ENCODE data around the gene KIF5C. TPM values are rescaled to one million over a fixed set of nuclear protein-coding genes. Genes with fewer than 3 reads are reported as not detected.

The KIF5C gene
- total RNA-seq, 1 experiment from 2014 or later = 1.5 TPM

- no peak overlapping the region for H3K4me3 Mint-ChIP-seq (ENCODE audit: unreplicated experiment)
- H3K4me1 Mint-ChIP-seq (ENCODE audit: low read depth, unreplicated experiment) = no peaks in the 10 kb centered on the region
- Histone ChIP-seq H3K9me3 (no peaks in the 10 kb centered on the region), H3K36me3 (ENCODE audit: control insufficient read depth, insufficient read depth, low read length) (no peaks in the 10 kb centered on the region), H3K4me3 (ENCODE audit: low read depth, low read length) (no peak overlapping the region), H3K27me3 (replicated peaks; ENCODE audit: control insufficient read depth, insufficient read depth, low read length) (no peaks in the 10 kb centered on the region), H3K4me1 (no peaks in the 10 kb centered on the region)
- H3K27me3 Mint-ChIP-seq (ENCODE audit: insufficient read depth, unreplicated experiment) = no peaks in the 10 kb centered on the region
- TF ChIP-seq CTCF (IDR thresholded peaks at IDR 0.05; ENCODE audit: insufficient read depth in 1 of 2, low read depth in 1 of 2, low read length in 1 of 2, severe bottlenecking in 1 of 2, unreplicated experiment in 1 of 2) = no peak
- ChIA-PET CTCF (no interaction called here), POLR2A (no interaction called here)
- H3K9me3 Mint-ChIP-seq (ENCODE audit: unreplicated experiment) = no peaks in the 10 kb centered on the region
- H3K36me3 Mint-ChIP-seq (ENCODE audit: insufficient read depth, unreplicated experiment) = no peaks in the 10 kb centered on the region
- no peak for DNase-seq
- H3K27ac Mint-ChIP-seq (ENCODE audit: unreplicated experiment) = no peak overlapping the region
- intact Hi-C loops (cut with micrococcal nuclease; ENCODE audit: unreplicated experiment) = no loop called here
- BruUV-seq (replicated peaks) = no TSS peak
These were observed 130.5 kb downstream of the KIF5C start for GRCh38 chr2:149005471-149006077.

- no peak overlapping the region for H3K4me3 ChIP-seq (ENCODE audit: low read depth, low read length)
- Mint-ChIP-seq H3K9me3 (ENCODE audit: unreplicated experiment) (no peaks in the 10 kb centered on the region), H3K36me3 (ENCODE audit: insufficient read depth, unreplicated experiment) (no peaks in the 10 kb centered on the region), H3K4me1 (ENCODE audit: low read depth, unreplicated experiment) (no peaks in the 10 kb centered on the region), H3K27ac (ENCODE audit: unreplicated experiment) (no peak overlapping the region), H3K27me3 (ENCODE audit: insufficient read depth, unreplicated experiment) (no peaks in the 10 kb centered on the region), H3K4me3 (ENCODE audit: unreplicated experiment) (no peak overlapping the region)
- ChIA-PET POLR2A (no interaction called here), CTCF (no interaction called here)
- no peaks in the 10 kb centered on the region for H3K36me3 ChIP-seq (ENCODE audit: control insufficient read depth, insufficient read depth, low read length)
- DNase-seq = no peak
- H3K27me3 ChIP-seq (replicated peaks; ENCODE audit: control insufficient read depth, insufficient read depth, low read length) = no peaks in the 10 kb centered on the region
- no peaks in the 10 kb centered on the region for H3K9me3 ChIP-seq
- intact Hi-C loops (cut with micrococcal nuclease; ENCODE audit: unreplicated experiment) = no loop called here
- no TSS peak for BruUV-seq (replicated peaks)
- H3K4me1 ChIP-seq = no peaks in the 10 kb centered on the region
- TF ChIP-seq CTCF (IDR thresholded peaks at IDR 0.05; ENCODE audit: insufficient read depth in 1 of 2, low read depth in 1 of 2, low read length in 1 of 2, severe bottlenecking in 1 of 2, unreplicated experiment in 1 of 2) = no peak
These were observed 132.0 kb downstream of the KIF5C start for GRCh38 chr2:149006883-149007543.

GRCh38 chr2:149008381-149008780 lies 133.4 kb downstream of the KIF5C start:
- no peak for DNase-seq
- H3K36me3 Mint-ChIP-seq (ENCODE audit: insufficient read depth, unreplicated experiment) = no peaks in the 10 kb centered on the region
- H3K27me3 Mint-ChIP-seq (ENCODE audit: insufficient read depth, unreplicated experiment) = no peaks in the 10 kb centered on the region
- no peaks in the 10 kb centered on the region for H3K9me3 ChIP-seq
- no peaks in the 10 kb centered on the region for H3K36me3 ChIP-seq (ENCODE audit: control insufficient read depth, insufficient read depth, low read length)
- ChIA-PET POLR2A (no interaction called here), CTCF (interaction anchor here (0.6 kb wide), 1 partner anchor 988 kb away, joined by 3 read pairs; the partner anchor contains the start of genes MBD5 and ORC4)
- H3K4me1 Mint-ChIP-seq (ENCODE audit: low read depth, unreplicated experiment) = no peaks in the 10 kb centered on the region
- H3K4me3 ChIP-seq (ENCODE audit: low read depth, low read length) = no peak overlapping the region
- no peaks in the 10 kb centered on the region for H3K4me1 ChIP-seq
- BruUV-seq (replicated peaks) = no TSS peak
- no peaks in the 10 kb centered on the region for H3K9me3 Mint-ChIP-seq (ENCODE audit: unreplicated experiment)
- intact Hi-C loops (cut with micrococcal nuclease; ENCODE audit: unreplicated experiment) = no loop called here
- H3K4me3 Mint-ChIP-seq (ENCODE audit: unreplicated experiment) = no peak overlapping the region
- TF ChIP-seq CTCF (IDR thresholded peaks at IDR 0.05; ENCODE audit: insufficient read depth in 1 of 2, low read depth in 1 of 2, low read length in 1 of 2, severe bottlenecking in 1 of 2, unreplicated experiment in 1 of 2) = no peak
- no peak overlapping the region for H3K27ac Mint-ChIP-seq (ENCODE audit: unreplicated experiment)
- no peaks in the 10 kb centered on the region for H3K27me3 ChIP-seq (replicated peaks; ENCODE audit: control insufficient read depth, insufficient read depth, low read length)

Measured in Caco-2 (cell line).